Measurements from ENCODE around the gene ADCY4.
A peak's percentile ranks its signal among the peaks of the same experiment; 100 is the strongest.

Gene ADCY4

DNA sequence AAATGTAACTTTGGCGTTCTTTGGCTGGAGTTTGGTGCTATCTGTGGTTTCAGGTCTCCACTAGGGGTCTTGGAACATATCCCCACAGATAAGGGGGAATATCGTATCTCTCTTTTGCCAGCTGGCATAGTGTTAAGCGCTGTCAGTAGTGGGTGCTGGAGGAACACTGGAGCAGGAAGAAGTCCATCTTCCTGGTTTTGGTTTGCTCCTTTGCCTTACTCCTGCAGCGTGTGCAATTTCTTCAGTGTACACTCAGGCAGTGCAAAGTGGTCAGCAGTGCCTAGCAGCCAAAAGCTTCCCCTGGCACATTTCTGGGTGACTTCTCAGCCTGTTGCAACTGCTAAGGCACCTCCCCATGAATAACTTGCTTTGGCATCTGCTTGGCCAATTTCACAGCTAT is 16.6 kb upstream of the ADCY4 start:
- no peak overlapping the region for H3K27ac ChIP-seq (ENCODE audit: low read depth, low read length)
- H3K9ac ChIP-seq (ENCODE audit: low read depth, low read length) = no peak overlapping the region
- H3K4me3 ChIP-seq (ENCODE audit: low read length) = no peak overlapping the region
- peaks cover 40% of the 10 kb centered on the region for H3K27me3 ChIP-seq (ENCODE audit: insufficient read depth, low read length)
- 35% methylated on average over 4 of the region's 4 CpGs for WGBS
- no peaks in the 10 kb centered on the region for H3K9me3 ChIP-seq (ENCODE audit: insufficient read depth, low read depth, low read length)
- H3K36me3 ChIP-seq (ENCODE audit: insufficient read depth, low read length) = no peaks in the 10 kb centered on the region
- H3K4me1 ChIP-seq (ENCODE audit: insufficient read depth, low read length) = no peaks in the 10 kb centered on the region

DNA sequence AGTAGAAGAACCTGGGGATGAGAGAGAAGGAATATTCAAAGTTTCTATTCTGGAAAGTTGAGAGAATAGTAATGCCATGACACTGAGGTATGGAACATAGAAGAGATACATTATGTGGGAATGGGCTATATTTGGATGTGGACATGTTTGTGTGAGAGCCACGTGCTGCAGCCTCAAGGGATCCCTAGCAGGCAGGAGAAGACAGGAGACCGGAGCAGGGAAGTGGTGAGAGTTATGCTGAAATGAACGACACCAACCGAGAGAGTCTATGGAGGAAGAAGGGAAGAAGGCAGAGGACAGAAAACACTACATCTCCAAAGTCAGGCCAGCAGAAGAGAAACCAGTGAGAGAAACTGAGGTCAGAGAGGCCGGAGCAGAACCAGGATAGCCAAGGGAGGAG is 14.9 kb upstream of the ADCY4 start:
- Histone ChIP-seq H3K9me3 (ENCODE audit: insufficient read depth, low read depth, low read length) (no peaks in the 10 kb centered on the region), H3K27me3 (ENCODE audit: insufficient read depth, low read length) (peaks cover 43% of the 10 kb centered on the region), H3K4me3 (ENCODE audit: low read length) (no peak overlapping the region), H3K9ac (ENCODE audit: low read depth, low read length) (no peak overlapping the region), H3K36me3 (ENCODE audit: insufficient read depth, low read length) (no peaks in the 10 kb centered on the region), H3K4me1 (ENCODE audit: insufficient read depth, low read length) (no peaks in the 10 kb centered on the region), H3K27ac (ENCODE audit: low read depth, low read length) (no peak overlapping the region)
- WGBS = 66% methylated on average over 5 of the region's 5 CpGs

GRCh38 chr14:24348186-24348585 is 13.3 kb upstream of the ADCY4 start:
- H3K27ac ChIP-seq (ENCODE audit: low read depth, low read length) = no peak overlapping the region
- 95% methylated on average over 2 of the region's 2 CpGs for WGBS
- H3K4me1 ChIP-seq (ENCODE audit: insufficient read depth, low read length) = no peaks in the 10 kb centered on the region
- H3K36me3 ChIP-seq (ENCODE audit: insufficient read depth, low read length) = no peaks in the 10 kb centered on the region
- no peaks in the 10 kb centered on the region for H3K9me3 ChIP-seq (ENCODE audit: insufficient read depth, low read depth, low read length)
- H3K4me3 ChIP-seq (ENCODE audit: low read length) = no peak overlapping the region
- peaks cover 49% of the 10 kb centered on the region for H3K27me3 ChIP-seq (ENCODE audit: insufficient read depth, low read length)
- no peak overlapping the region for H3K9ac ChIP-seq (ENCODE audit: low read depth, low read length)

- Histone ChIP-seq H3K4me3 (ENCODE audit: low read length) (no peak overlapping the region), H3K4me1 (ENCODE audit: insufficient read depth, low read length) (no peaks in the 10 kb centered on the region), H3K27me3 (ENCODE audit: insufficient read depth, low read length) (peaks cover 54% of the 10 kb centered on the region), H3K36me3 (ENCODE audit: insufficient read depth, low read length) (no peaks in the 10 kb centered on the region), H3K9ac (ENCODE audit: low read depth, low read length) (no peak overlapping the region), H3K27ac (ENCODE audit: low read depth, low read length) (no peak overlapping the region), H3K9me3 (ENCODE audit: insufficient read depth, low read depth, low read length) (no peaks in the 10 kb centered on the region)
- 40% methylated on average over 1 of the region's 1 CpG for WGBS
These were observed 12.3 kb upstream of the ADCY4 start for GRCh38 chr14:24347134-24347533.

DNA sequence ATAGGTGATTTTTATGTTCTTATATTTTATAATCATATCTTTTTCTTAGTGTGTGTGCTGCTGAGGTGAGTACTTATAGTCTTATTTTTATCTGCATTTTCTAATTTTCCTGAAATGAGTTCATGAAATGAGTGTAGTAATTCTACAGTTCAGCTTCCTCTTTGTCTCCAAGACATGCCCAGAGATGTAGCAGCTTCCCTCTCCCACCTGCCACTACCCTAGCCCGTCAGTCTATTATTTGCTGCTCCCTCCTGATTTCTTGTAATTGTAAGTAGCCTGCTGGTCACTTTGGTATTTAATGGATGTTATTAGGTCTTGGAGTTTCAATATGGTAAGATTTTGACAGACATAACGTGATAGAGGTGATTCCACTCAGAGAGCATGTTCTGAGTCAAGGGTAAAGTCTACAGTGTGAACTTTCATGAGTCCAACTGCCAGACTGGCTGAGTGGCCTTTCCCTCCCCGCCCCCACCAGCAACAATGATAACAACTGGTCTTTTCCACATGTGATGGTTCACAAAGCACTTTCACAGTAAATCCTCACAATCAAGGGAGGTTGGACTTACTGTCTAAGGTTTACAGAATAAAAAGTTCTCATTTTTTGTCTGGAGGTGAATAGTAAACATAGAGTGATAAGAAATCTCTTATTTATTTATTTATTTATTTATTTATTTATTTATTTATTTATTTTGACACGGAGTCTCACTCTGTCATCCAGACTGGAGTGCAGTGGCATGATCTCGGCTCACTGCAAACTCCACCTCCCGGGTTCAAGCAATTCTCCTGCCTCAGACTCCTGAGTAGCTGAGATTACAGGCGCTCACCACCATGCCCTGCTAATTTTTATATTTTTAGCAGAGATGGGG is 9.2 kb upstream of the ADCY4 start:
- WGBS = 83% methylated on average over 7 of the region's 7 CpGs
- Histone ChIP-seq H3K27ac (ENCODE audit: low read depth, low read length) (no peak overlapping the region), H3K9ac (ENCODE audit: low read depth, low read length) (no peak overlapping the region), H3K4me3 (ENCODE audit: low read length) (no peak overlapping the region), H3K4me1 (ENCODE audit: insufficient read depth, low read length) (no peaks in the 10 kb centered on the region), H3K27me3 (ENCODE audit: insufficient read depth, low read length) (peaks cover 53% of the 10 kb centered on the region), H3K36me3 (ENCODE audit: insufficient read depth, low read length) (no peaks in the 10 kb centered on the region), H3K9me3 (ENCODE audit: insufficient read depth, low read depth, low read length) (no peaks in the 10 kb centered on the region)

- WGBS = 95% methylated on average over 4 of the region's 4 CpGs
- H3K27me3 ChIP-seq (ENCODE audit: insufficient read depth, low read length) = peaks cover 63% of the 10 kb centered on the region
- no peaks in the 10 kb centered on the region for H3K4me1 ChIP-seq (ENCODE audit: insufficient read depth, low read length)
These were observed 8.0 kb upstream of the ADCY4 start for GRCh38 chr14:24342889-24343288.

GRCh38 chr14:24340606-24341005 is 5.7 kb upstream of the ADCY4 start:
- H3K27ac ChIP-seq (ENCODE audit: low read depth, low read length) = no peak overlapping the region
- no peaks in the 10 kb centered on the region for H3K36me3 ChIP-seq (ENCODE audit: insufficient read depth, low read length)
- 91% methylated on average over 1 of the region's 1 CpG for WGBS
- no peak overlapping the region for H3K4me3 ChIP-seq (ENCODE audit: low read length)
- no peaks in the 10 kb centered on the region for H3K9me3 ChIP-seq (ENCODE audit: insufficient read depth, low read depth, low read length)
- no peaks in the 10 kb centered on the region for H3K4me1 ChIP-seq (ENCODE audit: insufficient read depth, low read length)
- H3K9ac ChIP-seq (ENCODE audit: low read depth, low read length) = no peak overlapping the region
- H3K27me3 ChIP-seq (ENCODE audit: insufficient read depth, low read length) = peaks cover 86% of the 10 kb centered on the region

More at GRCh38 chr14:24342889-24343288, 8.0 kb upstream of the ADCY4 start:
- no peak overlapping the region for H3K9ac ChIP-seq (ENCODE audit: low read depth, low read length)
- no peaks in the 10 kb centered on the region for H3K9me3 ChIP-seq (ENCODE audit: insufficient read depth, low read depth, low read length)
- no peak overlapping the region for H3K27ac ChIP-seq (ENCODE audit: low read depth, low read length)
- no peak overlapping the region for H3K4me3 ChIP-seq (ENCODE audit: low read length)
- no peaks in the 10 kb centered on the region for H3K36me3 ChIP-seq (ENCODE audit: insufficient read depth, low read length)

DNA sequence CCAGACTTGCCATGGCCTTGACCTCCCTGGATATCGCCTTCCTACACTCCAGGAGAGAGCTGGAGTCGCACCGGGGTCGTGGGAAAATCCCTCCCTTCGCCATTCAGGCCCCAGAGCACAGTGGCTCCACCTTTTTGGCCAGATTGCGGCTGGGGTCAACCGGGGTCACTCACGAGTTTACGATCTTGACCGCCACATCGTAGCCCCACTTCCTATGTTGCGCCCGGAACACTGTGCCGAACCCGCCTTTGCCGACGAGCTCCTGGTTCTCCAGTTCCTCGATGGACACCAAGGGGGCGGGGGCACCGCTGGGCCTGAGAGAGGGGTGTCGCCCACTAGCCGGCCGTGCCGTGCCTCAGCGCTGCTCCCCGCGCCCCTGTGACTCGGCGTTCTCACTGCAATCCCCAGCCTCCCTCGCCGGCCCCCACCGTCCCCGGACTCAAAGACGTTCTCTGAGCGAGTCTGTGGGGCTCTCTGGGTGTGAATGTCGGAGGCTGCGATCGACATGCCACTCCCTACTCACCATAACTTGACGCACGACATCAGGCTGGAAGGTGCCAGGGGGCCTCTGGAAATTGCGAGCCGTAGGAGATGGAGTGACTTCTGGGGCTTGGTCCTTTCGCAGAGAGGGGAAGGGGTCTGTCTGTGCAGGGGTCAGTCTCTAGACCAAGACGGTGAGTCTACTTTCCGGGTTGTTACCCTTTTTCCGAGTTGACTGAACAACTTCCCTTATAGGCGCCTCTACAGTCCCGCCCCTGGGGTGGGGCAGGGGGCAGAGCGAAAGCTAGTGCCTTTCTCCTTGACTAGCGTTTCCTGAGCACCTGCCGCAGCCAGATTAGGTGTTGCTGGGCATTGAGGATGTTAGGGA is 4.6 kb upstream of the ADCY4 start, which contains the start of gene RIPK3:
Gene RIPK3 (minus strand): TSS at position 708 of the 868 bp plus-strand sequence. CDS start 165 bp downstream, at position 543.
- no peaks in the 10 kb centered on the region for H3K36me3 ChIP-seq (ENCODE audit: insufficient read depth, low read length)
- H3K9me3 ChIP-seq (ENCODE audit: insufficient read depth, low read depth, low read length) = no peaks in the 10 kb centered on the region
- no peak within 1 kb of the TSS for H3K27ac ChIP-seq (ENCODE audit: low read depth, low read length)
- H3K4me1 ChIP-seq (ENCODE audit: insufficient read depth, low read length) = no peaks in the 10 kb centered on the region
- peak within 1 kb of the TSS; percentile 66 for H3K4me3 ChIP-seq (ENCODE audit: low read length)
- 4% methylated on average over 46 of the region's 51 CpGs for WGBS
- H3K27me3 ChIP-seq (ENCODE audit: insufficient read depth, low read length) = peaks cover 92% of the 10 kb centered on the region
- no peak within 1 kb of the TSS; the same call in 1 of the 2 replicates for H3K9ac ChIP-seq (ENCODE audit: low read depth, low read length)

GRCh38 chr14:24338843-24339242 is 4.0 kb upstream of the ADCY4 start:
- no peak overlapping the region for H3K9ac ChIP-seq (ENCODE audit: low read depth, low read length)
- H3K4me1 ChIP-seq (ENCODE audit: insufficient read depth, low read length) = no peaks in the 10 kb centered on the region
- peaks cover 95% of the 10 kb centered on the region for H3K27me3 ChIP-seq (ENCODE audit: insufficient read depth, low read length)
- WGBS = 71% methylated on average over 14 of the region's 14 CpGs
- peak overlapping the region; percentile 66 for H3K4me3 ChIP-seq (ENCODE audit: low read length)
- no peak overlapping the region for H3K27ac ChIP-seq (ENCODE audit: low read depth, low read length)
- no peaks in the 10 kb centered on the region for H3K9me3 ChIP-seq (ENCODE audit: insufficient read depth, low read depth, low read length)
- H3K36me3 ChIP-seq (ENCODE audit: insufficient read depth, low read length) = no peaks in the 10 kb centered on the region

GRCh38 chr14:24337824-24338175 is 2.9 kb upstream of the ADCY4 start:
- no peaks in the 10 kb centered on the region for H3K4me1 ChIP-seq (ENCODE audit: insufficient read depth, low read length)
- H3K9ac ChIP-seq (ENCODE audit: low read depth, low read length) = no peak overlapping the region
- WGBS = 90% methylated on average over 8 of the region's 8 CpGs
- no peaks in the 10 kb centered on the region for H3K36me3 ChIP-seq (ENCODE audit: insufficient read depth, low read length)
- H3K9me3 ChIP-seq (ENCODE audit: insufficient read depth, low read depth, low read length) = no peaks in the 10 kb centered on the region
- no peak overlapping the region for H3K4me3 ChIP-seq (ENCODE audit: low read length)
- no peak overlapping the region for H3K27ac ChIP-seq (ENCODE audit: low read depth, low read length)
- H3K27me3 ChIP-seq (ENCODE audit: insufficient read depth, low read length) = peaks cover 97% of the 10 kb centered on the region

GRCh38 chr14:24337144-24337823 is 2.4 kb upstream of the ADCY4 start:
- H3K9ac ChIP-seq (ENCODE audit: low read depth, low read length) = no peak overlapping the region
- no peak overlapping the region for H3K4me3 ChIP-seq (ENCODE audit: low read length)
- H3K27ac ChIP-seq (ENCODE audit: low read depth, low read length) = no peak overlapping the region
- no peaks in the 10 kb centered on the region for H3K4me1 ChIP-seq (ENCODE audit: insufficient read depth, low read length)
- peaks cover 97% of the 10 kb centered on the region for H3K27me3 ChIP-seq (ENCODE audit: insufficient read depth, low read length)
- H3K36me3 ChIP-seq (ENCODE audit: insufficient read depth, low read length) = no peaks in the 10 kb centered on the region
- H3K9me3 ChIP-seq (ENCODE audit: insufficient read depth, low read depth, low read length) = no peaks in the 10 kb centered on the region
- 83% methylated on average over 7 of the region's 7 CpGs for WGBS

Data from HUES64 (cell line).